Colonic mucosa (tissue), 4 donors: Measurements from ENCODE around the gene PCDH15. TPM values are rescaled to one million over a fixed set of nuclear protein-coding genes. Genes with fewer than 3 reads are reported as not detected.

Source experiments
- DNase-seq: peaks from one replicate; pipeline ENCODE4 v3.0.0-alpha.2; 2020
- H3K27ac ChIP-seq: fragments of 200-600 bp; one replicate; pipeline ENCODE4 v1.8.0; 2021
- H3K27me3 ChIP-seq: fragments of 200-600 bp; one replicate; pipeline ENCODE4 v1.8.0; 2021
- H3K36me3 ChIP-seq: fragments of 200-600 bp; one replicate; pipeline ENCODE4 v1.8.0; 2021
- H3K4me1 ChIP-seq: fragments of 200-600 bp; one replicate; pipeline ENCODE4 v1.8.0; 2021; ENCODE audit warnings: mild to moderate bottlenecking
- H3K4me3 ChIP-seq: fragments of 200-600 bp; one replicate; pipeline ENCODE4 v1.8.0; 2021
- H3K9ac ChIP-seq, 2 donors: one replicate each; pipeline ENCODE4 v1.7.0; 2013; ENCODE audit warnings: control low read depth in 2 of 2, low read depth in 2 of 2, low read length in 2 of 2
- H3K9me3 ChIP-seq: fragments of 200-600 bp; one replicate; pipeline ENCODE4 v1.8.0; 2021
- intact Hi-C: fragments of 100-400 bp; cut with DNase I; formaldehyde crosslinking; loops from one replicate; pipeline ENCODE4 v1.14.1; 2022
- total RNA-seq, 2 donors: library from RNA; stranded (reverse); fragmentation: NEBNext Ultra II Directional in 1 of 2; extraction: Animal tissue kit (Norgen Biotek cat#: 25700) in 1 of 2; gene quantifications; one replicate each; pipeline ENCODE4 v1.2.1, GENCODE V29; 2021
- TF ChIP-seq, protein P1 (sequence below): fragments of 200-600 bp; IDR thresholded peaks from one replicate; pipeline ENCODE4 v1.8.0; 2022; ENCODE audit warnings: antibody characterized with exemption, mild to moderate bottlenecking
- donor health status: healthy.
- donor health status: DM: no; HTN: no; CAD: no.
- donor health status: DM: no; HTN: no; CAD: no.

PCDH15 gene
- total RNA-seq, 2 donors from 2014 or later, result not detected

DNA sequence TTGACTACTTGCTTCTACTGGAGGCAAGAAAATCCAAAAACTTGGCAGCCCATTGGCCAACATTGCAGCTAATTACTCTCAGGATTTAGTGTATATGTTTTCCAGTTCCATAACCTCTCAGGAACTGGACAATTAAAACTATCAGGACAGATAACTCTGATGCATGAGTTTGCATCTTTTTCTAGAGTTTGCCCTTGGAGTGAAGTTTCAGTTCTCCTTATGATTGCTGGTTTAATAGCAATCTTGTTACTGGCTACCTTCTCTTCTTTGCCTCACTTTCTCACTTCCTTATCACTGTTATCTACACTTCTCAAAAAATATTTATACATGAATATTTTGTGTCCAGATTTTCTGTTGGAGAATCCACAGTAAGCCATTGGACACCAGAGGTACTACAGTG lies 735.9 kb downstream of the PCDH15 start:
- Histone ChIP-seq H3K27me3 (no peaks in the 10 kb centered on the region), H3K27ac (no peak overlapping the region), H3K36me3 (no peaks in the 10 kb centered on the region), H3K4me3 (no peak overlapping the region), H3K4me1 (no peaks in the 10 kb centered on the region), H3K9ac (no peak overlapping the region), H3K9me3 (no peaks in the 10 kb centered on the region)
- intact Hi-C loops, result no loop called here
- no peak for DNase-seq
- TF ChIP-seq, protein P1, sequence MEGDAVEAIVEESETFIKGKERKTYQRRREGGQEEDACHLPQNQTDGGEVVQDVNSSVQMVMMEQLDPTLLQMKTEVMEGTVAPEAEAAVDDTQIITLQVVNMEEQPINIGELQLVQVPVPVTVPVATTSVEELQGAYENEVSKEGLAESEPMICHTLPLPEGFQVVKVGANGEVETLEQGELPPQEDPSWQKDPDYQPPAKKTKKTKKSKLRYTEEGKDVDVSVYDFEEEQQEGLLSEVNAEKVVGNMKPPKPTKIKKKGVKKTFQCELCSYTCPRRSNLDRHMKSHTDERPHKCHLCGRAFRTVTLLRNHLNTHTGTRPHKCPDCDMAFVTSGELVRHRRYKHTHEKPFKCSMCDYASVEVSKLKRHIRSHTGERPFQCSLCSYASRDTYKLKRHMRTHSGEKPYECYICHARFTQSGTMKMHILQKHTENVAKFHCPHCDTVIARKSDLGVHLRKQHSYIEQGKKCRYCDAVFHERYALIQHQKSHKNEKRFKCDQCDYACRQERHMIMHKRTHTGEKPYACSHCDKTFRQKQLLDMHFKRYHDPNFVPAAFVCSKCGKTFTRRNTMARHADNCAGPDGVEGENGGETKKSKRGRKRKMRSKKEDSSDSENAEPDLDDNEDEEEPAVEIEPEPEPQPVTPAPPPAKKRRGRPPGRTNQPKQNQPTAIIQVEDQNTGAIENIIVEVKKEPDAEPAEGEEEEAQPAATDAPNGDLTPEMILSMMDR, result no peak

DNA sequence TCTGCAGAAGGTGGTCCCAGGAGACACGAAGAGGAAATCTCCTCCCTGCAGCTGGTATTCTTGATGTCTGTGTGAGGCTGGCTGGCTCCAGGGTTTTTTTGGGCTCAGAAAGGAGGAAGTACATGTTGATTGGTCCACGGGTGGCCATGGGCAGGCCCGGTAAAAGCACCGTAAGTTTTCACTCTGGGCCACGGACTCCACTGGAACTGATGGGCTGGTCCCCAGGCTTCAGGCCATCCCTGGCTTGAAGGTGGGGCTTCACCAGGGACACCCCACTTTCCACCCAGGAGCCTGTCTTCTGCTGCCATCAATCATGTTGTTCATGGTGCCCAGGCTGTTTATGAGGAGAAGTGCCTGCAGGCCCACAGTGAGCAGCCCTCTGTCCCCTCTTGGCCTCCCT lies 736.8 kb downstream of the PCDH15 start:
- no peaks in the 10 kb centered on the region for H3K27me3 ChIP-seq
- intact Hi-C loops, result no loop called here
- H3K36me3 ChIP-seq, result no peaks in the 10 kb centered on the region
- no peaks in the 10 kb centered on the region for H3K4me1 ChIP-seq
- H3K9ac ChIP-seq, result no peak overlapping the region
- H3K27ac ChIP-seq, result no peak overlapping the region
- TF ChIP-seq, protein P1, result no peak
- no peak overlapping the region for H3K4me3 ChIP-seq
- no peak for DNase-seq
- no peaks in the 10 kb centered on the region for H3K9me3 ChIP-seq

DNA sequence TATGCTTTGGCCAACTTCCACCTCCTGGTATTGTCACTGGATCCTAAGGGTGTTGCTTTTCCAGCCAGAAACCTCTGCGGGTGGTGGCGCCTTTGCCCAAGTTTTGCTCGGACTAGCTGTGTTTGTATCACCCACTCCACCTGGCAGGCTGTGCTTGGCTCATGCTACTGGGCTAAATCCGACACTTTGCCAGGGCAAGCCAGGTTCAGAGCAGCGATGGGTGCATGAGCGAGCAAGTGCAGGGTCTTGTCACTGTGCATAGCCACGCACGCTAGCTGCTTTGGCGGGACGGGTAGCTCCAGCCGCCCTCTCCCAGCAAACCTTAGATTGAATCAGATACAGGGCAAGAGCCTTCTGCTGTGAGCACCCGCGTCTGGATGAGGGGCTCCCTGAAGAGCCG lies 737.5 kb downstream of the PCDH15 start:
- intact Hi-C loops, result no loop called here
- Histone ChIP-seq H3K9ac (no peak overlapping the region), H3K4me1 (no peaks in the 10 kb centered on the region), H3K27ac (no peak overlapping the region), H3K9me3 (no peaks in the 10 kb centered on the region), H3K27me3 (no peaks in the 10 kb centered on the region), H3K4me3 (no peak overlapping the region), H3K36me3 (no peaks in the 10 kb centered on the region)
- DNase-seq, result no peak
- TF ChIP-seq, protein P1, result no peak

DNA sequence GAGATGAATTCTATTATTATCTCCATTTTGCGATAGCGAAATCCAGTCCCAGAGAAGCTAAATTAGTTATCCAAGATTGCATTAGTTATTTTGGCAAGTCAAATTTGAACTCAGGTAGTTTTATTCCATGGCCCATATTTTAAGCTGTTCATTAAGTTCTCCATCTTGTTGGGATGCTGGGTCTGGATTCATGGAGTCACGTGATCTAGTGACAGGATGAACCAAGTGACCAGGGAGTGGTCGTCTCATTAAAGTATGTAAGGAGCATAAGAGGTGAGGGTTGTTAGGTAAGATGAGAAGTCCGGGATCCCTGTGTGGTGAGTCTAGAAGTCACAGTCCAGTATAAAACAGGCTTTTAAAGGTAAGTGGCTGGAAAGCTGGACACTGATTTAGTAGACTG lies 740.5 kb downstream of the PCDH15 start:
- DNase-seq, result no peak
- H3K36me3 ChIP-seq, result no peaks in the 10 kb centered on the region
- H3K9ac ChIP-seq, result no peak overlapping the region
- H3K27me3 ChIP-seq, result no peaks in the 10 kb centered on the region
- no peak overlapping the region for H3K4me3 ChIP-seq
- intact Hi-C loops, result no loop called here
- H3K4me1 ChIP-seq, result no peaks in the 10 kb centered on the region
- TF ChIP-seq, protein P1, result no peak
- no peaks in the 10 kb centered on the region for H3K9me3 ChIP-seq
- H3K27ac ChIP-seq, result no peak overlapping the region

DNA sequence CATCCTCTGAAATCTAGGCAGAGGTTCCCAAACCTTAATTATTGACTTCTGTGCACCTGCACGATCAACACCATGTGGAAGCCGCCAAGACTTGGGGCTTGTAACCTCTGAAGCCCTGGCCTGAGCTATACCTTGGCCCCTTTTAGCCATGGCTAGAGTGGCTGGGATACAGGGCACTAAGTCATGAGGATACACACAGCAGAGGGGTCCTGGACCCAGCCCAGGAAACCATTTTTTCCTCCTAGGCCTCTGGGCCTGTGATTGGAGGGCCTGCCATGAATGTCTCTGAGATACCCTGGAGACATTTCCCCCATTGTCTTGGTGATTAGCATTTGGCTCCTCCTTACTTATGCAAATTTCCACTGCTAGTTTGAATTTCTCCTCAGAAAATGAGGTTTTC lies 743.7 kb downstream of the PCDH15 start:
- no peaks in the 10 kb centered on the region for H3K36me3 ChIP-seq
- H3K4me3 ChIP-seq, result no peak overlapping the region
- H3K9me3 ChIP-seq, result no peaks in the 10 kb centered on the region
- H3K27ac ChIP-seq, result no peak overlapping the region
- H3K4me1 ChIP-seq, result no peaks in the 10 kb centered on the region
- no peaks in the 10 kb centered on the region for H3K27me3 ChIP-seq
- TF ChIP-seq, protein P1, result no peak
- no peak overlapping the region for H3K9ac ChIP-seq
- intact Hi-C loops, result no loop called here
- DNase-seq, result no peak

DNA sequence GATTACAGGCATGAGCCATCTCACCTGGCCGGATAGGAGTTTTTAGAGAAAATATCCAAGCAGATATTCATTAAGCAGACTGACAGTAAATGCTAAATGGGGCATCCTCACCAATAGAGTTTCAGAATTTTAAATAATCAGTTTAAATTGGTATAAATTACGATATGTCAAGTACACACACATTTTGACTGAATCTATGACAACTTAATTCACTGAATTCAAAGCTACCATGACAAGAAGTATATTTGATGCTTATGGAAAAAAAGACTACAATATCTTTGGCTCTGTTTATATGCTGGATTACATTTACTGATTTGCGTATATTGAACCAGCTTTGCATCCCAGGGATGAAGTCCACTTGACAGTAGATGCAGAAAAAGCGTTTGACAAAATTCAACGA lies 774.7 kb downstream of the PCDH15 start:
- H3K27me3 ChIP-seq, result no peaks in the 10 kb centered on the region
- no peak overlapping the region for H3K27ac ChIP-seq
- TF ChIP-seq, protein P1, result no peak
- no peaks in the 10 kb centered on the region for H3K36me3 ChIP-seq
- H3K9me3 ChIP-seq, result no peaks in the 10 kb centered on the region
- intact Hi-C loops, result no loop called here
- no peak for DNase-seq
- no peak overlapping the region for H3K4me3 ChIP-seq
- H3K4me1 ChIP-seq, result no peaks in the 10 kb centered on the region
- H3K9ac ChIP-seq, result no peak overlapping the region
